ENCODE data around the gene GATA6. TPM values are rescaled to one million over a fixed set of nuclear protein-coding genes. Genes with fewer than 3 reads are reported as not detected.
"Not testable (repeated sequence)": the region's sequence is repeated elsewhere in the genome, so short reads cannot be mapped to it uniquely, and the experiment has no call there.

GATA6 gene
- polyA plus RNA-seq, 3 donors = 6.8 to 8.7 (median 7.9) TPM

GRCh38 chr18:22179631-22180030 is 10.2 kb downstream of the GATA6 start:
- no peak for DNase-seq (ENCODE audit: low read depth in 3 of 3, low spot score in 2 of 3)

- no peak for DNase-seq (ENCODE audit: low read depth in 3 of 3, low spot score in 2 of 3)
Measured at GRCh38 chr18:22180722-22181121, 11.3 kb downstream of the GATA6 start.

GRCh38 chr18:22182884-22183697 is 13.7 kb downstream of the GATA6 start:
- DNase-seq (ENCODE audit: low read depth in 3 of 3, low spot score in 2 of 3) = no peak

DNA sequence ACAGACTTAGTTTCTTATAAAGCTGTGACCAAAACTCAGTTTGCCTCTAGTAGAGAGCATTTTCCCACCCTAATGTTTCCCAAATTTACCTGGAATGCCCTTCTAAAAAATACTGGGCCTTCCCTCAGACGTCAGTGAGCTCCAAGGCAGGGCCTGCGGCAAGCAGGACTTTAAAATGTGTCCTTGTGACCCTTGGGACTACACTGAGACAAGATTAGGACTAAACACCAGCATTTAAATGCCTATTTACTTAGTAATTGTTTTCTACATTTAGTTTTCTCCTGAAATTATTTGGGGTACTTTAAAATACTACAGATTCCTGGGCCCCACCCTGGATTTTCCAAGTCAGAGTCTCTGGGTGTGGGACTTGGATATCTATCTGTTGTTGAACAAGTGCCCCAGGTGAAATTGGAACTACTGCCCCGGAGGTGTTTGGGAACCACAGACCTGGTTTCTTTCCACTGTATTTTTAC is 14.3 kb downstream of the GATA6 start:
- no peak for DNase-seq (ENCODE audit: low read depth in 3 of 3, low spot score in 2 of 3)

GRCh38 chr18:22184573-22184972 is 15.2 kb downstream of the GATA6 start:
- not testable (repeated sequence) for DNase-seq (ENCODE audit: low read depth in 3 of 3, low spot score in 2 of 3)

GRCh38 chr18:22185273-22185672 is 15.9 kb downstream of the GATA6 start:
- no peak for DNase-seq (ENCODE audit: low read depth in 3 of 3, low spot score in 2 of 3)

DNA sequence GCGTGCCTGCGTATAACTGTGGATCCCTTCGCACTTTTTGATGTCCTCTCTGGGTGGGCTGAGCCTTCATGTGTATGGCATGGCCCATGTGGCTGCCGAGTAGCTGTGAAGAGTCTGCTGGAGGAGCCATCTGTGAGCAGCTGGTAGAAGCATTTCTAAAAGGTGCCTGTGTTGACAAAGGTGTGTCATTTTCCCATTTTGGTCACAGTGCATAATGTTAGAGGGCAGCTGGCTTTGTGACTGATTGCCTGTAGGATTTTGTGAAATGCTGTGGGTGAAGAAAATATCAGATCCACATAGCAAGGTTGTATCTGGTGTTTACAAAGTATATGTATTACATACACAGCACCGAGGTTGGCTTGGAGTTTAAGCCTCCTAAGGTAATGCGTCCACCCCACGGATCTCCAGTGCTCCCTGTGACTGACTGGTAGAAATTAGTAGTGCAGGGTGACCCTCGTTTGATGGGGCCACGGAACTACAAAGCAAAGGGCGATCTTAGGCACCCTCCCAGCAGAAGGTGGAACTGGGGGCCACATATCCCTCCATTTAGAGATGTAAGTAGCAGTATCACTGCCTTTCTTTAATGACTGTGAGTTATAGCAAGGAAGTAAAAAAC is 16.5 kb downstream of the GATA6 start:
- no peak for DNase-seq (ENCODE audit: low read depth in 3 of 3, low spot score in 2 of 3)

- no peak for DNase-seq (ENCODE audit: low read depth in 3 of 3, low spot score in 2 of 3)
Measured at GRCh38 chr18:22186484-22186971, 17.1 kb downstream of the GATA6 start.

GRCh38 chr18:22188559-22189267 is 19.3 kb downstream of the GATA6 start:
- DNase-seq (ENCODE audit: low read depth in 3 of 3, low spot score in 2 of 3) = no peak

- DNase-seq (ENCODE audit: low read depth in 3 of 3, low spot score in 2 of 3) = no peak
Measured at GRCh38 chr18:22189449-22190166, 20.2 kb downstream of the GATA6 start.

- DNase-seq (ENCODE audit: low read depth in 3 of 3, low spot score in 2 of 3) = no peak
Measured at GRCh38 chr18:22191346-22191695, 21.9 kb downstream of the GATA6 start.

DNA sequence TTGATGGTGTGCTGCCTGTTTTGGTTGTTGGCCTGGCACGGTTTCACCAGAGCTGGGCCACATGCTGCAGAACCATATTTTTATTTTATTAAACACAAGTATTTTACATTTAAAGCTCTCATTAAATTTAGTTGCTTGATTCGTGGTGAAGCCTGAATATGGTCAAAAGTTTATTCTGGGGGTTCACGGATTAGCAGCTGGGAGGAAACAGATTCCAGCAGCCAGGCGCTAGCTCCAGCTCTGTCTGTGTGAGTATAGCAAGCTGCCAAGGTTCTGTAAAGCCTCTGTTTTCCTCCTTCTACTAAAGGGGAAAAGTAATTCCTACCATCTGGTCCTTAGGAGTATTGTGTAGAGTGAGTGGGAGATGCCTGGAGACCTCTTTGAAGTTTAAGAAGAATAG is 22.5 kb downstream of the GATA6 start:
- no peak for DNase-seq (ENCODE audit: low read depth in 3 of 3, low spot score in 2 of 3)

- no peak for DNase-seq (ENCODE audit: low read depth in 3 of 3, low spot score in 2 of 3)
Measured at GRCh38 chr18:22193466-22193865, 24.1 kb downstream of the GATA6 start.

- DNase-seq (ENCODE audit: low read depth in 3 of 3, low spot score in 2 of 3) = no peak
Measured at GRCh38 chr18:22194151-22194598, 24.8 kb downstream of the GATA6 start.

- DNase-seq (ENCODE audit: low read depth in 3 of 3, low spot score in 2 of 3) = no peak
Measured at GRCh38 chr18:22195052-22195451, 25.7 kb downstream of the GATA6 start.

DNA sequence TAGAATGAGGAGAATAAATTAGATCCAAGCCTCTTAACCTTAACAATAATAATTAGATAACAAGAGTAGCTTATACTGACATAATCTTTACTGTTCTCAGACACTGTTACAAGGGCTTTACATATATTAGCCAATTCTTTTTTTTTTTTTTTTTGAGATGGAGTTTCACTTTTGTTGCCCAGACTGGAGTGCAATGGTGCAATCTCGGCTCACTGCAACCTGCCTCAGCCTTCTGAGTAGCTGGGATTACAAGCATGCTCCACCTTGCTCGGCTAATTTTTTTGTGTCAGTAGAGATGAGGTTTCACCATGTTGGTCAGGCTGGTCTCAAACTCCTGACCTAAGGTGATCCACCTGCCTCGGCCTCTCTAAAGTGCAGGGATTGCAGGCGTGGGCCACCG is 27.6 kb downstream of the GATA6 start:
- not testable (repeated sequence) for DNase-seq (ENCODE audit: low read depth in 3 of 3, low spot score in 2 of 3)

DNA sequence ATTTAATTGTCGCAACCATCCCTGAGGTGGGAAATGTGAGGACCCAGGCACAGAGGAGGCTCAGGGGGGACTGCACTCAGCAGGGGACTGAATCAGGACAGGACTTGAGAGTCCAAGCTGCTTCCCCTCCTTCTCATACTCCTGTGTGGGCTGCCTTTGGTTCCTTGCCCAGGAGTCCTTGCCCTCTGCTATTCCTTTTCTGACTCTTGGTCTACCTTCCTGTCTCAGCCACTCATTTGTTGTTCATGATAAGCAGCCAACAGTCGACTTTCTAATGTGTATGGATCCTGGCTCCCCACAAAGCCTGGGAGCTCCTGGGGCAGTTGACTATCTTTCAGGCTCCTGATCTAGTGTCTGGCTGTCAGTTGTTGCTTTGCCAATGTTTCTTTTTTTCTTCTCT is 28.3 kb downstream of the GATA6 start:
- DNase-seq (ENCODE audit: low read depth in 3 of 3, low spot score in 2 of 3) = no peak

- DNase-seq (ENCODE audit: low read depth in 3 of 3, low spot score in 2 of 3) = no peak
Measured at GRCh38 chr18:22198163-22198562, 28.8 kb downstream of the GATA6 start.

GRCh38 chr18:22199005-22199404 is 29.6 kb downstream of the GATA6 start:
- no peak for DNase-seq (ENCODE audit: low read depth in 3 of 3, low spot score in 2 of 3)

DNA sequence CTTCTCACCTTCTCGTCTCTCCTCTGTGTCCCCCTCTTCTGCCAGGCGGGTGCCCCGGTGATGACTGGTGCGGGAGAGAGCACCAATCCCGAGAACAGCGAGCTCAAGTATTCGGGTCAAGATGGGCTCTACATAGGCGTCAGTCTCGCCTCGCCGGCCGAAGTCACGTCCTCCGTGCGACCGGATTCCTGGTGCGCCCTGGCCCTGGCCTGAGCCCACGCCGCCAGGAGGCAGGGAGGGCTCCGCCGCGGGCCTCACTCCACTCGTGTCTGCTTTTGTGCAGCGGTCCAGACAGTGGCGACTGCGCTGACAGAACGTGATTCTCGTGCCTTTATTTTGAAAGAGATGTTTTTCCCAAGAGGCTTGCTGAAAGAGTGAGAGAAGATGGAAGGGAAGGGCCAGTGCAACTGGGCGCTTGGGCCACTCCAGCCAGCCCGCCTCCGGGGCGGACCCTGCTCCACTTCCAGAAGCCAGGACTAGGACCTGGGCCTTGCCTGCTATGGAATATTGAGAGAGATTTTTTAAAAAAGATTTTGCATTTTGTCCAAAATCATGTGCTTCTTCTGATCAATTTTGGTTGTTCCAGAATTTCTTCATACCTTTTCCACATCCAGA is 31.3 kb downstream of the GATA6 start:
- no peak for DNase-seq (ENCODE audit: low read depth in 3 of 3, low spot score in 2 of 3)

Data from right renal cortex interstitium (tissue), 3 donors.